ENCODE data around the gene EPHA4. TPM values are rescaled to one million over a fixed set of nuclear protein-coding genes. Genes with fewer than 3 reads are reported as not detected.

Gene EPHA4
- total RNA-seq, 3 donors from 2014 or later, result 21.4 to 36.8 (median 21.9) TPM

- no peaks in the 10 kb centered on the region for H3K4me1 ChIP-seq (ENCODE audit: low read depth)
- TF ChIP-seq CTCF (IDR thresholded peaks at IDR 0.05), result no peak
- H3K4me3 ChIP-seq, result no peak overlapping the region
- intact Hi-C loops (cut with DNase I, micrococcal nuclease), result no loop called here
- H3K9me3 ChIP-seq, result no peaks in the 10 kb centered on the region
- DNase-seq (no peak), ATAC-seq (no peak)
- no peaks in the 10 kb centered on the region for H3K36me3 ChIP-seq (ENCODE audit: low read depth)
Measured at GRCh38 chr2:221503965-221504364, 68.1 kb downstream of the EPHA4 start.

- Histone ChIP-seq H3K9me3 (no peaks in the 10 kb centered on the region), H3K36me3 (ENCODE audit: low read depth) (no peaks in the 10 kb centered on the region), H3K4me3 (no peak overlapping the region), H3K4me1 (ENCODE audit: low read depth) (no peaks in the 10 kb centered on the region)
- intact Hi-C loops (cut with DNase I, micrococcal nuclease), result no loop called here
- no peak for ATAC-seq
- no peak for DNase-seq
- no peak for TF ChIP-seq CTCF (IDR thresholded peaks at IDR 0.05)
Measured at GRCh38 chr2:221502270-221503010, 69.7 kb downstream of the EPHA4 start.

GRCh38 chr2:221501883-221502269 lies 70.2 kb downstream of the EPHA4 start:
- Histone ChIP-seq H3K4me3 (no peak overlapping the region), H3K36me3 (ENCODE audit: low read depth) (no peaks in the 10 kb centered on the region), H3K4me1 (ENCODE audit: low read depth) (no peaks in the 10 kb centered on the region), H3K9me3 (no peaks in the 10 kb centered on the region)
- intact Hi-C loops (cut with DNase I, micrococcal nuclease), result no loop called here
- ATAC-seq (no peak), DNase-seq (no peak)
- TF ChIP-seq CTCF (IDR thresholded peaks at IDR 0.05), result no peak

- TF ChIP-seq CTCF (IDR thresholded peaks at IDR 0.05), result no peak
- intact Hi-C loops (cut with DNase I, micrococcal nuclease), result no loop called here
- no peak for DNase-seq
Measured at GRCh38 chr2:221501210-221501882, 70.8 kb downstream of the EPHA4 start.

GRCh38 chr2:221500501-221501209 lies 71.4 kb downstream of the EPHA4 start:
- Histone ChIP-seq H3K4me1 (ENCODE audit: low read depth) (no peaks in the 10 kb centered on the region), H3K36me3 (ENCODE audit: low read depth) (no peaks in the 10 kb centered on the region), H3K4me3 (no peak overlapping the region), H3K9me3 (no peaks in the 10 kb centered on the region)
- ATAC-seq, result no peak
- TF ChIP-seq CTCF (IDR thresholded peaks at IDR 0.05), result no peak
- DNase-seq, result no peak
- intact Hi-C loops (cut with DNase I, micrococcal nuclease), result no loop called here

More at GRCh38 chr2:221501210-221501882, 70.8 kb downstream of the EPHA4 start:
- no peak for ATAC-seq
- Histone ChIP-seq H3K9me3 (no peaks in the 10 kb centered on the region), H3K4me3 (no peak overlapping the region), H3K4me1 (ENCODE audit: low read depth) (no peaks in the 10 kb centered on the region), H3K36me3 (ENCODE audit: low read depth) (no peaks in the 10 kb centered on the region)

Data from mucosa of descending colon (tissue), 3 donors.